ENCODE data around the gene MYO5A. TPM values are rescaled to one million over a fixed set of nuclear protein-coding genes. Genes with fewer than 3 reads are reported as not detected.

MYO5A gene
- total RNA-seq, 1 experiment from 2014 or later, result 17.6 TPM

GRCh38 chr15:52308446-52309153 lies 220.1 kb downstream of the MYO5A start:
- ChIA-PET RAD21 (ENCODE audit: low non-redundant PET in 1 of 2, low total read pairs in 2 of 2, uncharacterized antibody in 2 of 2, unreplicated experiment in 2 of 2) (no interaction called here), CTCF (no interaction called here), POLR2A (no interaction called here)
- Histone ChIP-seq H3K4me1 (ENCODE audit: control insufficient read depth in 1 of 2, insufficient read depth in 2 of 2, low read length in 2 of 2) (no peaks in the 10 kb centered on the region), H3K9me3 (ENCODE audit: control insufficient read depth in 1 of 2, insufficient read depth in 1 of 2, low read depth in 1 of 2, low read length in 2 of 2) (no peaks in the 10 kb centered on the region), H4K20me1 (ENCODE audit: insufficient read depth) (no peaks in the 10 kb centered on the region), H3K9me2 (ENCODE audit: insufficient read depth) (no peaks in the 10 kb centered on the region), H3K4me2 (ENCODE audit: low read length) (no peak overlapping the region), H3K36me3 (ENCODE audit: control insufficient read depth in 1 of 2, insufficient read depth in 2 of 2, low read length in 2 of 2) (no peaks in the 10 kb centered on the region), H3K27me3 (ENCODE audit: insufficient read depth, low read length) (no peaks in the 10 kb centered on the region), H3K79me2 (ENCODE audit: insufficient read depth, low read length) (no peaks in the 10 kb centered on the region), H3K9ac (ENCODE audit: low read length) (no peak overlapping the region), H3K27ac (ENCODE audit: low read depth, low read length) (no peak overlapping the region), H3K4me3 (replicated peaks in 1 of 2; ENCODE audit: low read depth in 1 of 2, low read length in 2 of 2) (no peak overlapping the region), H2AFZ (ENCODE audit: low read depth, low read length, poor library complexity, severe bottlenecking) (no peak overlapping the region)
- TF ChIP-seq RAD21 (IDR thresholded peaks at IDR 0.05; ENCODE audit: low read depth) (no peak), ELF1 (IDR thresholded peaks at IDR 0.05; ENCODE audit: borderline replicate concordance, low read depth) (no peak), CTCF (IDR thresholded peaks at IDR 0.05 in 2 of 3, conservative IDR thresholded peaks at IDR 0.05 in 1 of 3; ENCODE audit: borderline replicate concordance in 1 of 3, insufficient read depth in 1 of 3, low read depth in 2 of 3, low read length in 2 of 3) (no peak), REST (IDR thresholded peaks at IDR 0.05; ENCODE audit: low read depth) (no peak), FOSL1 (IDR thresholded peaks at IDR 0.05; ENCODE audit: low read depth) (no peak), JUND (IDR thresholded peaks at IDR 0.05) (no peak), POLR2A (IDR thresholded peaks at IDR 0.05; ENCODE audit: borderline replicate concordance, extremely low read depth, insufficient read depth, insufficient read length) (no peak), TCF7L2 (IDR thresholded peaks at IDR 0.05; ENCODE audit: borderline replicate concordance, extremely low read depth, insufficient read depth, insufficient read length) (no peak), MAX (IDR thresholded peaks at IDR 0.05) (no peak), SIN3A (IDR thresholded peaks at IDR 0.05; ENCODE audit: low read depth) (no peak), EZH2 (IDR thresholded peaks at IDR 0.05) (no peak), POLR2AphosphoS5 (IDR thresholded peaks at IDR 0.05; ENCODE audit: low read depth, low read length) (no peak), ZNF274 (IDR thresholded peaks at IDR 0.05; ENCODE audit: low read depth, low read length) (no peak), SRF (IDR thresholded peaks at IDR 0.05; ENCODE audit: low read depth) (no peak), CEBPB (IDR thresholded peaks at IDR 0.05; ENCODE audit: low read depth) (no peak), EGR1 (IDR thresholded peaks at IDR 0.05; ENCODE audit: low read depth) (no peak), EZH2phosphoT487 (IDR thresholded peaks at IDR 0.05; ENCODE audit: borderline replicate concordance) (no peak), ZBTB33 (IDR thresholded peaks at IDR 0.05; ENCODE audit: extremely low read depth, insufficient replicate concordance, low read length) (no peak), ATF3 (IDR thresholded peaks at IDR 0.05) (no peak)
- ATAC-seq (no peak), DNase-seq (ENCODE audit: low read depth, low spot score) (no peak)
- no TSS peak for BruUV-seq (replicated peaks)
- intact Hi-C loops (cut with micrococcal nuclease), result no loop called here

Data from HCT116 (cell line).